ENCODE measurements around the gene ADISSP. TPM values are rescaled to one million over a fixed set of nuclear protein-coding genes. Genes with fewer than 3 reads are reported as not detected.

ADISSP gene
- total RNA-seq, 1 donor from 2014 or later = 15.0 TPM

DNA sequence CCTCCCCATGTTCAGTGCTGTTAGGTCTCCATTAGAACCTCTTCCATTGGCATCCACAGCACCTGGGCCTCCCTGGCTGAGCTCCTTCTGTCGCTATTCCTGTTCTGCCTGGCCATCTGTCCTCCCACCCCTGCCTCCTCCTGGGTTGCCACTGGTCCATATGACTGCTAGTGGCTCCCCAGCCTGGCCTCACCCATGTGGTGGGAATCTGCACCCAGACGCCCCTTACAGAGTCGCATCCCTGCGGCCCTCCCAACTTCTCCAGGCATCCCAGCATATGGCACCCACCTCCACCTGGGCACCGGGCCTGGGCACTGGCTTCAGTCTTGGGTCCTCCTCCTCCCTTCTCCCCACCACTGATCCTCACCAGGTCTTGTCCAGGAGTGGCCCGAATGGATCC lies 36.3 kb upstream of the ADISSP start:
- TF ChIP-seq, protein P1, sequence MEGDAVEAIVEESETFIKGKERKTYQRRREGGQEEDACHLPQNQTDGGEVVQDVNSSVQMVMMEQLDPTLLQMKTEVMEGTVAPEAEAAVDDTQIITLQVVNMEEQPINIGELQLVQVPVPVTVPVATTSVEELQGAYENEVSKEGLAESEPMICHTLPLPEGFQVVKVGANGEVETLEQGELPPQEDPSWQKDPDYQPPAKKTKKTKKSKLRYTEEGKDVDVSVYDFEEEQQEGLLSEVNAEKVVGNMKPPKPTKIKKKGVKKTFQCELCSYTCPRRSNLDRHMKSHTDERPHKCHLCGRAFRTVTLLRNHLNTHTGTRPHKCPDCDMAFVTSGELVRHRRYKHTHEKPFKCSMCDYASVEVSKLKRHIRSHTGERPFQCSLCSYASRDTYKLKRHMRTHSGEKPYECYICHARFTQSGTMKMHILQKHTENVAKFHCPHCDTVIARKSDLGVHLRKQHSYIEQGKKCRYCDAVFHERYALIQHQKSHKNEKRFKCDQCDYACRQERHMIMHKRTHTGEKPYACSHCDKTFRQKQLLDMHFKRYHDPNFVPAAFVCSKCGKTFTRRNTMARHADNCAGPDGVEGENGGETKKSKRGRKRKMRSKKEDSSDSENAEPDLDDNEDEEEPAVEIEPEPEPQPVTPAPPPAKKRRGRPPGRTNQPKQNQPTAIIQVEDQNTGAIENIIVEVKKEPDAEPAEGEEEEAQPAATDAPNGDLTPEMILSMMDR (IDR thresholded peaks at IDR 0.05; ENCODE audit: insufficient read depth, low read length, severe bottlenecking) = no peak
- Histone ChIP-seq H3K27me3 (ENCODE audit: control insufficient read depth, insufficient read depth, low read length) (no peaks in the 10 kb centered on the region), H3K36me3 (ENCODE audit: control insufficient read depth, insufficient read depth, low read length) (peaks cover 21% of the 10 kb centered on the region), H3K4me3 (ENCODE audit: low read depth, low read length) (no peak overlapping the region)
- no peak for FAIRE-seq
- DNase-seq (ENCODE audit: low read depth) = no peak

DNA sequence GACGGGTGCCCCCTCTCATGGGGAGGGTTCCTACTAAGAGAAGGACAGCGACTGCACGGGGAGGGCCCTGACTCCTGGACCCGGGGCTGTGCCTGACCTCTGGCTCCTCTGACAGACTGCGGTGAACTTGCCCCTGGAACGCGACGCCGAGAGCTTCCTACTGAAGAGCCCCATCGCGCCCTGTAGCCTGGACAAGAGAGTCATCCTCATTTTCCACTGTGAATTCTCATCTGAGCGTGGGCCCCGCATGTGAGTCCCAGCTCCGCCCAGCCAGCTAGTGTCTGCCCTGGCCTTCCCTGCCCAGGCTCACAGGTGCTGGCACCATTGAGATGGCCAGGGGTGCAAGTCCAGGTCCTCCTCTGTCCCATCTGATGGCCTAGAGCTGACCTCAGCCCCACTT lies 35.7 kb upstream of the ADISSP start:
- FAIRE-seq = no peak
- no peak for DNase-seq (ENCODE audit: low read depth)
- Histone ChIP-seq H3K36me3 (ENCODE audit: control insufficient read depth, insufficient read depth, low read length) (peaks cover 21% of the 10 kb centered on the region), H3K27me3 (ENCODE audit: control insufficient read depth, insufficient read depth, low read length) (no peaks in the 10 kb centered on the region), H3K4me3 (ENCODE audit: low read depth, low read length) (no peak overlapping the region)
- TF ChIP-seq, protein P1 (IDR thresholded peaks at IDR 0.05; ENCODE audit: insufficient read depth, low read length, severe bottlenecking) = no peak

DNA sequence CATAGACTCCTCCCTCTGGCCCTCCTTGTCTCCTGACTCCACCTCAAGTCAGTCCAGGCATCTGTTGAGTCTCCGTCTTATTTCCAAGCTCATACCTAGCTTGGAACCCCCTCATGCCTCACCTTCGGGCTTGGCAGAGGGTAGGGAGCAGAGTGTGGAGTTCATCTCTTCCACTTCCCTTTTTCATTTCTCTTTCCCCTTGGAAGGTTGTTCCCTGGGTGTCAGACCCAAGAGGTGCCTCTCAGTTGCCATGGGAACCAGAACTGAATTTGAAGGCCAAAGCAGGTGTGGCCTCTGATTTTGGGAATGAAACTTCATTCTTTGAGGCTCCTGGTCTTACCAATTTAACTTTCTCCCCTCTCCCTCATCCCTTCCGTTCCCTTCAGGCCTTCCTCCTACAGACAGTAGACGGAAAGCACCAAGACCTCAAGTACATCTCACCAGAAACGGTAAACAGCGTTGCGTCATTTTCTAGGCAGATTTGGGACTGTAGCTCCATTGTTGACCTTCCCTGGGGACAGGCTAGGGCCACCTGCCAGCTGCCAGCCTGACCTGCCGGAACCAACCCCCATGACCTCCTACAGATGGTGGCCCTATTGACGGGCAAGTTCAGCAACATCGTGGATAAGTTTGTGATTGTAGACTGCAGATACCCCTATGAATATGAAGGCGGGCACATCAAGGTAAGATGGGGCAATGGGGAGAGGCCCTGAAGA lies 35.1 kb upstream of the ADISSP start:
- H3K27me3 ChIP-seq (ENCODE audit: control insufficient read depth, insufficient read depth, low read length) = no peaks in the 10 kb centered on the region
- TF ChIP-seq, protein P1 (IDR thresholded peaks at IDR 0.05; ENCODE audit: insufficient read depth, low read length, severe bottlenecking) = no peak
- peaks cover 21% of the 10 kb centered on the region for H3K36me3 ChIP-seq (ENCODE audit: control insufficient read depth, insufficient read depth, low read length)
- FAIRE-seq = peak; percentile 23
- DNase-seq (ENCODE audit: low read depth) = no peak
- no peak overlapping the region for H3K4me3 ChIP-seq (ENCODE audit: low read depth, low read length)

DNA sequence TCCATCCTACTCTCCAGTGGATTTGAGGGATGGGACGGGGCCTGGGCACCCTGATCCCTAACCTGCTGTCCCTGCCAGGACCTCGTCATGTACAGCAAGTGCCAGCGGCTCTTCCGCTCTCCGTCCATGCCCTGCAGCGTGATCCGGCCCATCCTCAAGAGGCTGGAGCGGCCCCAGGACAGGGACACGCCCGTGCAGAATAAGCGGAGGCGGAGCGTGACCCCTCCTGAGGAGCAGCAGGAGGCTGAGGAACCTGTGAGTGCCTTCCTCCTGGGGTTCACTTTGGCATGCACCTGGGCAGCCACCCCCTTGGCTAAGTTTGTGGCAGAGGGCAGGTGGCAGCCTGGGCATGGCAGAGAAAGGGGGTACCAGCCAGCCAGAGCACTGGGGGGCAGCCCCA lies 34.3 kb upstream of the ADISSP start:
- H3K27me3 ChIP-seq (ENCODE audit: control insufficient read depth, insufficient read depth, low read length) = no peaks in the 10 kb centered on the region
- FAIRE-seq (no peak), DNase-seq (ENCODE audit: low read depth) (no peak)
- no peak overlapping the region for H3K4me3 ChIP-seq (ENCODE audit: low read depth, low read length)
- TF ChIP-seq, protein P1 (IDR thresholded peaks at IDR 0.05; ENCODE audit: insufficient read depth, low read length, severe bottlenecking) = no peak
- peaks cover 21% of the 10 kb centered on the region for H3K36me3 ChIP-seq (ENCODE audit: control insufficient read depth, insufficient read depth, low read length)

DNA sequence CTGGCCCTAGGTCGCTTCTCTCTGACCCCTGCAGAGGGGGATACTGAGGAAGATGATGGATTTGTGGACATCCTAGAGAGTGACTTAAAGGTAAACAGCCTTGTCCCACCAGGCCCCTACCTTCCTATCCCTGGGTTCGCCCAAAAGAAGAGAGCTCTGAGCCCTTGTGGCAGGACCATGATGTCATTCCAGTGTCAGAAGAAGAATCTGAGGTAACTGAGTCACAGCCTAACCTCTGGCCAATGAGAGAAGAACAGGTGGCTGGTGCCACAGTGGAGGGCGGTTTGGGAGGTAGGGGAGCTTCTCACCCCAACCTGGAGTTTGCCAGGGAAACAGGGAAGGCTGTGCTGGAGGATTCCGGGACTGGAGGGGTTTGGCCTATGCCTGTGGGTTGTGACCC lies 33.7 kb upstream of the ADISSP start:
- Histone ChIP-seq H3K27me3 (ENCODE audit: control insufficient read depth, insufficient read depth, low read length) (no peaks in the 10 kb centered on the region), H3K36me3 (ENCODE audit: control insufficient read depth, insufficient read depth, low read length) (peaks cover 21% of the 10 kb centered on the region), H3K4me3 (ENCODE audit: low read depth, low read length) (no peak overlapping the region)
- TF ChIP-seq, protein P1 (IDR thresholded peaks at IDR 0.05; ENCODE audit: insufficient read depth, low read length, severe bottlenecking) = no peak
- DNase-seq (ENCODE audit: low read depth) = no peak
- FAIRE-seq = no peak

DNA sequence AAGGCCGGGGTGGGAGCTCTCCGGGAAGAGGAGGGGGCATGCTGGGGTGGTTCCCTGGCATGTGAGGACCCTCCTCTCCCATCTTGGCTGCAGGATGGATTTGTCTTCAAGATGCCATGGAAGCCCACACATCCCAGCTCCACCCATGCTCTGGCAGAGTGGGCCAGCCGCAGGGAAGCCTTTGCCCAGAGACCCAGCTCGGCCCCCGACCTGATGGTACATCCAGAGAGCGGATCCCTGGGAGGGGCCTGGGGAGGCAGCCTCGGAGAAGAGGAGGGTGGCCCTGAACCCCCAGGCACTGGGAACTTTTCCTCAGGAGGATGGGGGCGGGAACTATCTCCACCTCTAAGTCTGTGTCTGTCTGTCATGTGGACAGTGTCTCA lies 33.3 kb upstream of the ADISSP start:
- no peak for FAIRE-seq
- Histone ChIP-seq H3K36me3 (ENCODE audit: control insufficient read depth, insufficient read depth, low read length) (peaks cover 21% of the 10 kb centered on the region), H3K4me3 (ENCODE audit: low read depth, low read length) (no peak overlapping the region), H3K27me3 (ENCODE audit: control insufficient read depth, insufficient read depth, low read length) (no peaks in the 10 kb centered on the region)
- no peak for DNase-seq (ENCODE audit: low read depth)
- TF ChIP-seq, protein P1 (IDR thresholded peaks at IDR 0.05; ENCODE audit: insufficient read depth, low read length, severe bottlenecking) = no peak
